Measurements from ENCODE around the gene CAPNS1.
A peak's percentile ranks its signal among the peaks of the same experiment; 100 is the strongest.

CAPNS1 gene

DNA sequence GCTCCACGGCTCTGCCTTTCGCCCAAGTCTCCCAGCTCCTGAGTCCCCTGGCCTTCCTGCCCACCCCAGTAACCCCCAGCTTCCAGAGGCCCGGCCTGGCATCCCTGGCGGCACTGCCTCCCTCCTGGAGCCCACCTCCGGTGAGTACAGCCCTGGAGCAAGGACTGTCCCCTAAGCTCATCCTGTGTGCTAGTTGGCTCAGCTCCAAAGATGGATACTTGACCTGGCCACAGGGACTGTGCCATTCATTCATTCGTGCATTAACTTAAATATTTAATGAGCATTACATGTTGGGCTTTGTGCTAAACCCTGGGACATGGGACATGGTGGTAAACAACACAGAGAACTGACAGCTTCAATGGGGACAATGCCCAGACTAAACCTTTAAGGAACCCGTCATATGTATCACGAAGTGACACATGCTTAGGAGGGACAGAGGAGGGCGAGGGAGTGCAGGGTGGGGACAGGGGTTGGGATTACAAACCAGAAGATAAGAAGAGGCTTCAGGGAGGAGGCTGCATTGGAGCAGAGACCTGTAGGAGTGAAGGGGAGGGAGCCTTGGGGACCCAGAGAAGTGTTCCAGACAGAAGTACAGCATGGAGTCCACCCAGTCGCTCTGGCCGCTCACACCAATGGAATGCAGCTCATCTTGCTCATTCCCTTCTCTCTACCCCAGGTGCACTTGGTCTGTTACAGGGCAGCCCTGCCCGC, 35.9 kb upstream of the CAPNS1 start:
- Histone ChIP-seq H3K9me3 (ENCODE audit: control insufficient read depth, insufficient read depth, low read depth, low read length) (no peaks in the 10 kb centered on the region), H3K36me3 (ENCODE audit: control insufficient read depth, insufficient read depth, low read length) (peaks cover 77% of the 10 kb centered on the region), H3K27me3 (ENCODE audit: control insufficient read depth, insufficient read depth, low read length) (no peaks in the 10 kb centered on the region), H3K27ac (ENCODE audit: low read depth, low read length) (no peak overlapping the region), H3K4me3 (ENCODE audit: low read depth, low read length) (no peak overlapping the region), H3K4me1 (ENCODE audit: control insufficient read depth, insufficient read depth, low read length) (no peaks in the 10 kb centered on the region), H3K9ac (ENCODE audit: low read length) (no peak overlapping the region)

- no peaks in the 10 kb centered on the region for H3K9me3 ChIP-seq (ENCODE audit: control insufficient read depth, insufficient read depth, low read depth, low read length)
- H3K4me3 ChIP-seq (ENCODE audit: low read depth, low read length): no peak overlapping the region
- no peak overlapping the region for H3K27ac ChIP-seq (ENCODE audit: low read depth, low read length)
- H3K9ac ChIP-seq (ENCODE audit: low read length): no peak overlapping the region
- peaks cover 53% of the 10 kb centered on the region for H3K36me3 ChIP-seq (ENCODE audit: control insufficient read depth, insufficient read depth, low read length)
- H3K27me3 ChIP-seq (ENCODE audit: control insufficient read depth, insufficient read depth, low read length): no peaks in the 10 kb centered on the region
- H3K4me1 ChIP-seq (ENCODE audit: control insufficient read depth, insufficient read depth, low read length): peaks cover 11% of the 10 kb centered on the region
Measured at GRCh38 chr19:36106441-36106840, 33.4 kb upstream of the CAPNS1 start.

DNA sequence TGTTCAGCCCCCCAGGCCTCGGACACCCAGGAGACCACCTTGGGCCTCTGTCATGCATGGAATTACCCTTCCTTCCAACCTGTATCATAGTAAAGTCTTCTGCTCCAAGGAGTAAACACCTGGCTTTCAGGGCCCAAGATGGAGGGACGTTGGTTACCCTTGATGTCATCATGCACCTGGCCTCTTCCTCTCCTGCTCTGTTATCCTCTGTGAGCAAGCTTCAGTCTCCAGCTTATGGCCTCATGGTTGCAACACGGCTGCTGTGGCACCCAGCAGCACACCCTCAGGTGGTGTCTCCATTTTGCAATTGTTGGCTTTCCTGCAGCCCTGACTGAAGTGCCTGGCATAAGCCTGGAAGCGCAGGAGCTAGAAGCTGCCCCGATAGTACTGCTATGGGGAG, 32.9 kb upstream of the CAPNS1 start:
- no peak overlapping the region for H3K4me3 ChIP-seq (ENCODE audit: low read depth, low read length)
- peaks cover 13% of the 10 kb centered on the region for H3K4me1 ChIP-seq (ENCODE audit: control insufficient read depth, insufficient read depth, low read length)
- no peaks in the 10 kb centered on the region for H3K9me3 ChIP-seq (ENCODE audit: control insufficient read depth, insufficient read depth, low read depth, low read length)
- H3K9ac ChIP-seq (ENCODE audit: low read length): no peak overlapping the region
- no peaks in the 10 kb centered on the region for H3K27me3 ChIP-seq (ENCODE audit: control insufficient read depth, insufficient read depth, low read length)
- peaks cover 50% of the 10 kb centered on the region for H3K36me3 ChIP-seq (ENCODE audit: control insufficient read depth, insufficient read depth, low read length)
- H3K27ac ChIP-seq (ENCODE audit: low read depth, low read length): no peak overlapping the region

- Histone ChIP-seq H3K27ac (ENCODE audit: low read depth, low read length) (no peak overlapping the region), H3K27me3 (ENCODE audit: control insufficient read depth, insufficient read depth, low read length) (no peaks in the 10 kb centered on the region), H3K4me1 (ENCODE audit: control insufficient read depth, insufficient read depth, low read length) (peaks cover 18% of the 10 kb centered on the region), H3K9ac (ENCODE audit: low read length) (no peak overlapping the region), H3K9me3 (ENCODE audit: control insufficient read depth, insufficient read depth, low read depth, low read length) (no peaks in the 10 kb centered on the region), H3K36me3 (ENCODE audit: control insufficient read depth, insufficient read depth, low read length) (peaks cover 47% of the 10 kb centered on the region), H3K4me3 (ENCODE audit: low read depth, low read length) (no peak overlapping the region)
Measured at GRCh38 chr19:36108684-36109083, 31.2 kb upstream of the CAPNS1 start.

DNA sequence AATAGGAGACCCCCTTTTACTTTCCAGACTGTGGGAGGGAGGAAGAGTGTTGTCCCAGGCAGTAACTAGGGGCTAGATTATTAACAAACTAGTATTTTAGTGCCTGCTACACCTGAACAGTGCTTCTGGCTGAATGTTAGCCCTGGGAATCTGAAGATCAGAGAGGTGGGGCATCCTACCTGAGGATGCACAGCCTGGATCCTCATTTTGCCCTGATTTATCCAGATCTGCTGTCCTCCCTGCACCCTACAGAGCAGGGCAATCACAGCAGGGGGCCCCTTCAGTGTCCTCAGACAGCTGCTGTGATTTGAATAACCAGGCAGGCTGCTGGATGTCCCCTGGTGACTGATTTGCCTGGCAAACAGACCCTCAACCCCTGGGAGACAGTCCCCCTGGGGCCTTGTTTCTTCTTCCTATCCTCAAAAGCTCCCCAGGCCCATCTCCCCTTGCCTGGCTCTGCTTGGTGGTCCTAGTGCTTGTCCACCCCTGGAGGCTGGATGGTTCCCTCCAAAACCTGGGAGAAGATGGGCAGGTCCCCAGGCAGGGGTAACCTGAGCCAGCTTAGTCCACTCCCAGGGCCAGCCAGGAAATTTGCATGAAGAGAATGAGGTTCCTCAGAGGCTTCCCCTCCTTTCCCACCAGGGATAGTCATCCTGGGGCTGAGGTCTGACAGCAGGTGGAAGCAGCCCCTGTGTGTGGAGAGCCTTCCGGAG, 29.2 kb upstream of the CAPNS1 start, which contains the start of gene OVOL3:
Gene OVOL3, plus strand, starts transcription at position 657 of the 713 bp plus-strand sequence. CDS start 60 bp downstream, outside the sequence.
- Histone ChIP-seq H3K9ac (ENCODE audit: low read length) (no peak within 1 kb of the TSS), H3K36me3 (ENCODE audit: control insufficient read depth, insufficient read depth, low read length) (peaks cover 28% of the 10 kb centered on the region), H3K27me3 (ENCODE audit: control insufficient read depth, insufficient read depth, low read length) (no peaks in the 10 kb centered on the region), H3K4me3 (ENCODE audit: low read depth, low read length) (no peak within 1 kb of the TSS), H3K9me3 (ENCODE audit: control insufficient read depth, insufficient read depth, low read depth, low read length) (no peaks in the 10 kb centered on the region), H3K4me1 (ENCODE audit: control insufficient read depth, insufficient read depth, low read length) (peaks cover 18% of the 10 kb centered on the region), H3K27ac (ENCODE audit: low read depth, low read length) (no peak within 1 kb of the TSS)

DNA sequence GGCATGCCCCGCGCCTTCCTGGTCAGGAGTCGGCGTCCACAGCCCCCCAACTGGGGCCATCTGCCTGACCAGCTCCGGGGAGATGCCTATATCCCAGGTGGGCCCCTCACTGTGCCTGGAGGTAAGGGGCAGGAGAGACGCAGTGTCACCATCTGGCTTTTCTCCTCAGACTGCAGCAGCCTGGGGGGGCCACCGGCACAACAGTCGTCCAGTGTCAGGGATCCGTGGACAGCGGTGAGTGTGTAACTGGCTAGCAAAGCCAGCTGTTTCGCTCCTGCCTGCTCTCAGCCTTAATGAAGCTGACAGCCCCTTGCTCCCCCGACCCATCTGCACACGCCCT, 28.7 kb upstream of the CAPNS1 start:
- H3K27me3 ChIP-seq (ENCODE audit: control insufficient read depth, insufficient read depth, low read length): no peaks in the 10 kb centered on the region
- H3K9ac ChIP-seq (ENCODE audit: low read length): no peak overlapping the region
- H3K36me3 ChIP-seq (ENCODE audit: control insufficient read depth, insufficient read depth, low read length): peaks cover 26% of the 10 kb centered on the region
- H3K9me3 ChIP-seq (ENCODE audit: control insufficient read depth, insufficient read depth, low read depth, low read length): no peaks in the 10 kb centered on the region
- H3K4me3 ChIP-seq (ENCODE audit: low read depth, low read length): no peak overlapping the region
- H3K27ac ChIP-seq (ENCODE audit: low read depth, low read length): no peak overlapping the region
- H3K4me1 ChIP-seq (ENCODE audit: control insufficient read depth, insufficient read depth, low read length): peaks cover 21% of the 10 kb centered on the region

DNA sequence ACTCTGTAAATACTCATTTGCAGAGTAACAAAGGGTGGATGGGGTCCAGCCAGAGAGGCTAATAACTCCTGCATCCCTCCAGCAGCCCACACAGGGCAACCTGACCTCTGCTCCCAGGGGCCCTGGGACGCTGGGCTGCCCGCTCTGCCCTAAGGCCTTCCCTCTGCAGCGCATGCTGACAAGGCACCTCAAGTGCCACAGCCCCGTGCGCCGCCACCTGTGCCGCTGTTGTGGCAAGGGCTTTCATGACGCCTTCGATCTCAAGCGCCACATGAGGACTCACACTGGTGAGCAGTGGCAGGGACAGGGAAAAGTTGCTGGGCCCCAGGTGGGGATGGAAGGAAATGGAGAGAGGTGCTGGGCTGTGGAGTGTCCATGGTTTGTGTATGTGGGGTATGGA, 27.2 kb upstream of the CAPNS1 start:
- Histone ChIP-seq H3K4me3 (ENCODE audit: low read depth, low read length) (no peak overlapping the region), H3K36me3 (ENCODE audit: control insufficient read depth, insufficient read depth, low read length) (peaks cover 24% of the 10 kb centered on the region), H3K9me3 (ENCODE audit: control insufficient read depth, insufficient read depth, low read depth, low read length) (no peaks in the 10 kb centered on the region), H3K4me1 (ENCODE audit: control insufficient read depth, insufficient read depth, low read length) (peaks cover 23% of the 10 kb centered on the region), H3K27me3 (ENCODE audit: control insufficient read depth, insufficient read depth, low read length) (no peaks in the 10 kb centered on the region), H3K27ac (ENCODE audit: low read depth, low read length) (no peak overlapping the region), H3K9ac (ENCODE audit: low read length) (no peak overlapping the region)

GRCh38 chr19:36113425-36113824, 26.4 kb upstream of the CAPNS1 start:
- H3K9ac ChIP-seq (ENCODE audit: low read length): no peak overlapping the region
- peaks cover 29% of the 10 kb centered on the region for H3K36me3 ChIP-seq (ENCODE audit: control insufficient read depth, insufficient read depth, low read length)
- H3K4me1 ChIP-seq (ENCODE audit: control insufficient read depth, insufficient read depth, low read length): peaks cover 23% of the 10 kb centered on the region
- H3K9me3 ChIP-seq (ENCODE audit: control insufficient read depth, insufficient read depth, low read depth, low read length): no peaks in the 10 kb centered on the region
- H3K27ac ChIP-seq (ENCODE audit: low read depth, low read length): no peak overlapping the region
- no peaks in the 10 kb centered on the region for H3K27me3 ChIP-seq (ENCODE audit: control insufficient read depth, insufficient read depth, low read length)
- peak overlapping the region; percentile 88 for H3K4me3 ChIP-seq (ENCODE audit: low read depth, low read length)

GRCh38 chr19:36113894-36114720, 25.8 kb upstream of the CAPNS1 start:
- Histone ChIP-seq H3K27ac (ENCODE audit: low read depth, low read length) (peak overlapping the region; percentile 52; the same call in 1 of the 2 replicates), H3K9ac (ENCODE audit: low read length) (peak overlapping the region; percentile 77), H3K27me3 (ENCODE audit: control insufficient read depth, insufficient read depth, low read length) (no peaks in the 10 kb centered on the region), H3K36me3 (ENCODE audit: control insufficient read depth, insufficient read depth, low read length) (peaks cover 35% of the 10 kb centered on the region), H3K4me1 (ENCODE audit: control insufficient read depth, insufficient read depth, low read length) (peaks cover 23% of the 10 kb centered on the region), H3K4me3 (ENCODE audit: low read depth, low read length) (peak overlapping the region; percentile 88), H3K9me3 (ENCODE audit: control insufficient read depth, insufficient read depth, low read depth, low read length) (no peaks in the 10 kb centered on the region)

GRCh38 chr19:36114721-36115452, 25.0 kb upstream of the CAPNS1 start, which contains the start of gene POLR2I:
TSS of gene POLR2I (minus strand) at chr19:36114875. CDS start at chr19:36114856, 19 bp downstream.
- H3K9ac ChIP-seq (ENCODE audit: low read length): peak within 1 kb of the TSS; percentile 77
- peak within 1 kb of the TSS; percentile 88 for H3K4me3 ChIP-seq (ENCODE audit: low read depth, low read length)
- no peaks in the 10 kb centered on the region for H3K9me3 ChIP-seq (ENCODE audit: control insufficient read depth, insufficient read depth, low read depth, low read length)
- peaks cover 25% of the 10 kb centered on the region for H3K4me1 ChIP-seq (ENCODE audit: control insufficient read depth, insufficient read depth, low read length)
- H3K27me3 ChIP-seq (ENCODE audit: control insufficient read depth, insufficient read depth, low read length): no peaks in the 10 kb centered on the region
- peak within 1 kb of the TSS; percentile 52; the same call in 1 of the 2 replicates for H3K27ac ChIP-seq (ENCODE audit: low read depth, low read length)
- peaks cover 41% of the 10 kb centered on the region for H3K36me3 ChIP-seq (ENCODE audit: control insufficient read depth, insufficient read depth, low read length)

Data from HUES6 (cell line).